A549 (cell line): ENCODE measurements around the gene TREX2.

Source experiments
- CBX8 ChIP-seq: fragments of 200-600 bp; sonication (generic); IDR thresholded peaks from 2 replicates; pipeline ENCODE4 v1.6.1; 2016
- CEBPB ChIP-seq, 2 experiments: fragments of >200 bp in 1 of 2; sonication (Bioruptor Twin) in 1 of 2; formaldehyde crosslinking in 1 of 2; IDR thresholded peaks; 2 replicates each; pipeline ENCODE4 v1.6.1; 2012 to 2016
- CHD2 ChIP-seq: fragments of 150-350 bp; IDR thresholded peaks from 2 replicates; pipeline ENCODE4 v1.6.1; 2014; ENCODE audit warnings: low read length; ENCODE audit not compliant: partially characterized antibody
- EHF ChIP-seq: fragments of 250-450 bp; sonication (Bioruptor Pico); IDR thresholded peaks from 2 replicates; pipeline ENCODE4 v1.5.0; 2020; ENCODE audit warnings: mild to moderate bottlenecking
- EP300 ChIP-seq, 2 experiments: fragments of >200 bp; sonication (Bioruptor Twin); formaldehyde crosslinking; IDR thresholded peaks; 2 replicates in 1 of 2; 3 replicates in 1 of 2; pipeline ENCODE4 v1.6.1; 2016 to 2017
- HDAC2 ChIP-seq: fragments of 200-600 bp; sonication (generic); IDR thresholded peaks from 2 replicates; pipeline ENCODE4 v1.6.1; 2016
- KDM1A ChIP-seq: fragments of 200-600 bp; sonication (generic); IDR thresholded peaks from 2 replicates; pipeline ENCODE4 v1.6.1; 2016; ENCODE audit warnings: low read depth, mild to moderate bottlenecking
- POLR2A ChIP-seq: IDR thresholded peaks from 2 replicates; pipeline ENCODE4 v1.6.1; 2012; ENCODE audit warnings: mild to moderate bottlenecking, low read length
- POLR2AphosphoS2 ChIP-seq: conservative IDR thresholded peaks from 2 replicates; pipeline ENCODE4 v1.6.1; 2012; ENCODE audit warnings: low read length, improper control_type of control experiment, inconsistent platforms
- RFX5 ChIP-seq: fragments of 450-650 bp; IDR thresholded peaks from 2 replicates; pipeline ENCODE4 v1.7.1; 2014; ENCODE audit warnings: antibody characterized with exemption, mild to moderate bottlenecking, moderate library complexity
- SMC3 ChIP-seq: fragments of >200 bp; sonication (Bioruptor Twin); formaldehyde crosslinking; IDR thresholded peaks from 3 replicates; pipeline ENCODE4 v1.6.1; 2018; ENCODE audit warnings: inconsistent platforms
- TF ChIP-seq, protein P1 (sequence below): fragments of >200 bp; sonication (Bioruptor Twin); formaldehyde crosslinking; IDR thresholded peaks from 3 replicates; pipeline ENCODE4 v1.5.1; 2016
- TF ChIP-seq, protein P2 (sequence below): fragments of >200 bp; sonication (Bioruptor Twin); formaldehyde crosslinking; IDR thresholded peaks from 3 replicates; pipeline ENCODE4 v1.6.1; 2016
- TF ChIP-seq, protein P3 (sequence below): fragments of 250-450 bp; sonication (Bioruptor Pico); IDR thresholded peaks from 2 replicates; pipeline ENCODE4 v1.5.0; 2021; ENCODE audit warnings: mild to moderate bottlenecking, moderate library complexity, borderline replicate concordance

DNA sequence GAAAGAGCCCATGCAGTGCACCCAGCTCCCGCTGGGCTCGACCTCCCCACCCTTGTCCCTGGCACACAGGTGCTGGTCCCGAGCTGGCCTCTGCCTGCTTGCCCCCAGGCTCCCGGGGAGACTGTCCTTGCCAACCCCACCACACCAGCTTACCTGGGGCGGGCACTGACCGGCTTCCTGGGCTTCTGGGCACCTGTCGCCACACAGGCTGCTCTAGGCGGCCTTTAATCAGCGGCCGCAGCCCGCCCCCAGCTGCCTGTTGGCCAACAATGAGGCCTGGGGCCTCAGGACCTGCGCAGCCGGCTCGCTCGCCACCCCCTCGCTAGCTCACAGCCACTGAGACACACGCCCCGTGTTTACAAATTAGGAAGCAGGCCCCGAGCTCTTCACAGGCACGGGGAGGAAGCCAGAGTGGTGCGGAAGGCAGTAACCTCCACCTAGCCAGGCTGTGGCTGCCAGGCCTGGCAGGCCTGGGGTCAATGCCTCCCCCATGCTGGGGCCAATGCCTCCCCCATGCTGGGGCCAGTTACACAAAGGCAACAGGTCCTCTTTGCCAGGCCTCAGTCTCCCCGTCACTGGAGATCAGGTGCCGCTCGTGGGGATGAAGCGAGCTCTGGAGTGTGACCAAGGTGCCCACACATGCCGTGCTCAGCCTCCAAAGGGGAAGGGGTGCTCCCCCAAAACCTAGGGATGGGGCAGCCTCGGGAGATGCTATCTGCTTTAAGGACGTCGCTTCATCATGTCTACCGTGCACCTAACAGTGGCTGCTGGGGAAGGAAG, at the start of gene TREX2:
- TF ChIP-seq CEBPB (IDR thresholded peaks at IDR 0.05) (no peak), RFX5 (no peak), CHD2 (no peak), HDAC2 (no peak), POLR2A (no peak), EP300 (IDR thresholded peaks at IDR 0.05) (no peak), CBX8 (no peak), POLR2AphosphoS2 (no peak), KDM1A (no peak), EHF (CRISPR knock-in tag) (no peak), SMC3 (no peak)
- TF ChIP-seq, protein P1, sequence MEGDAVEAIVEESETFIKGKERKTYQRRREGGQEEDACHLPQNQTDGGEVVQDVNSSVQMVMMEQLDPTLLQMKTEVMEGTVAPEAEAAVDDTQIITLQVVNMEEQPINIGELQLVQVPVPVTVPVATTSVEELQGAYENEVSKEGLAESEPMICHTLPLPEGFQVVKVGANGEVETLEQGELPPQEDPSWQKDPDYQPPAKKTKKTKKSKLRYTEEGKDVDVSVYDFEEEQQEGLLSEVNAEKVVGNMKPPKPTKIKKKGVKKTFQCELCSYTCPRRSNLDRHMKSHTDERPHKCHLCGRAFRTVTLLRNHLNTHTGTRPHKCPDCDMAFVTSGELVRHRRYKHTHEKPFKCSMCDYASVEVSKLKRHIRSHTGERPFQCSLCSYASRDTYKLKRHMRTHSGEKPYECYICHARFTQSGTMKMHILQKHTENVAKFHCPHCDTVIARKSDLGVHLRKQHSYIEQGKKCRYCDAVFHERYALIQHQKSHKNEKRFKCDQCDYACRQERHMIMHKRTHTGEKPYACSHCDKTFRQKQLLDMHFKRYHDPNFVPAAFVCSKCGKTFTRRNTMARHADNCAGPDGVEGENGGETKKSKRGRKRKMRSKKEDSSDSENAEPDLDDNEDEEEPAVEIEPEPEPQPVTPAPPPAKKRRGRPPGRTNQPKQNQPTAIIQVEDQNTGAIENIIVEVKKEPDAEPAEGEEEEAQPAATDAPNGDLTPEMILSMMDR, result no peak
- TF ChIP-seq, protein P2, sequence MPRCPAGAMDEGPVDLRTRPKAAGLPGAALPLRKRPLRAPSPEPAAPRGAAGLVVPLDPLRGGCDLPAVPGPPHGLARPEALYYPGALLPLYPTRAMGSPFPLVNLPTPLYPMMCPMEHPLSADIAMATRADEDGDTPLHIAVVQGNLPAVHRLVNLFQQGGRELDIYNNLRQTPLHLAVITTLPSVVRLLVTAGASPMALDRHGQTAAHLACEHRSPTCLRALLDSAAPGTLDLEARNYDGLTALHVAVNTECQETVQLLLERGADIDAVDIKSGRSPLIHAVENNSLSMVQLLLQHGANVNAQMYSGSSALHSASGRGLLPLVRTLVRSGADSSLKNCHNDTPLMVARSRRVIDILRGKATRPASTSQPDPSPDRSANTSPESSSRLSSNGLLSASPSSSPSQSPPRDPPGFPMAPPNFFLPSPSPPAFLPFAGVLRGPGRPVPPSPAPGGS, result no peak
- TF ChIP-seq, protein P3, sequence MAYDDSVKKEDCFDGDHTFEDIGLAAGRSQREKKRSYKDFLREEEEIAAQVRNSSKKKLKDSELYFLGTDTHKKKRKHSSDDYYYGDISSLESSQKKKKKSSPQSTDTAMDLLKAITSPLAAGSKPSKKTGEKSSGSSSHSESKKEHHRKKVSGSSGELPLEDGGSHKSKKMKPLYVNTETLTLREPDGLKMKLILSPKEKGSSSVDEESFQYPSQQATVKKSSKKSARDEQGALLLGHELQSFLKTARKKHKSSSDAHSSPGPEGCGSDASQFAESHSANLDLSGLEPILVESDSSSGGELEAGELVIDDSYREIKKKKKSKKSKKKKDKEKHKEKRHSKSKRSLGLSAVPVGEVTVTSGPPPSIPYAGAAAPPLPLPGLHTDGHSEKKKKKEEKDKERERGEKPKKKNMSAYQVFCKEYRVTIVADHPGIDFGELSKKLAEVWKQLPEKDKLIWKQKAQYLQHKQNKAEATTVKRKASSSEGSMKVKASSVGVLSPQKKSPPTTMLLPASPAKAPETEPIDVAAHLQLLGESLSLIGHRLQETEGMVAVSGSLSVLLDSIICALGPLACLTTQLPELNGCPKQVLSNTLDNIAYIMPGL (CRISPR knock-in tag), result no peak
